Testis (tissue), 3 donors: ENCODE results near the gene ASXL3. TPM values are rescaled to one million over a fixed set of nuclear protein-coding genes. Genes with fewer than 3 reads are reported as not detected.

Source experiments
- DNase-seq: peaks from one replicate; pipeline ENCODE4 v3.0.0-alpha.2; 2019
- H3K27ac ChIP-seq, 2 donors: fragments of 200-600 bp; sonication (generic); one replicate each; pipeline ENCODE4 v1.5.1; 2019
- H3K27me3 ChIP-seq: fragments of 200-600 bp; sonication (generic); one replicate; pipeline ENCODE4 v1.5.1; 2019
- H3K36me3 ChIP-seq: fragments of 200-600 bp; sonication (generic); one replicate; pipeline ENCODE4 v1.5.1; 2017; ENCODE audit warnings: low read depth; ENCODE audit errors: missing control alignments
- H3K4me1 ChIP-seq: fragments of 200-600 bp; sonication (generic); one replicate; pipeline ENCODE4 v1.5.1; 2019
- H3K4me3 ChIP-seq, 2 donors: fragments of 200-600 bp; sonication (generic); one replicate each; pipeline ENCODE4 v1.5.1; 2017 to 2019
- H3K9me3 ChIP-seq: fragments of 200-600 bp; sonication (generic); one replicate; pipeline ENCODE4 v1.5.1; 2017
- CTCF ChIP-seq, 3 experiments: fragments of 450-650 bp in 2 of 3; fragments of 200-600 bp in 1 of 3; sonication (generic) in 1 of 3; IDR thresholded peaks; one replicate each; pipeline ENCODE4 v1.5.1; 2016 to 2019; ENCODE audit warnings: antibody characterized with exemption in 3 of 3, mild to moderate bottlenecking in 2 of 3, moderate library complexity in 1 of 3
- POLR2A ChIP-seq: fragments of 450-650 bp; IDR thresholded peaks from one replicate; pipeline ENCODE4 v1.6.1; 2017; ENCODE audit warnings: antibody characterized with exemption, mild to moderate bottlenecking, moderate library complexity
- WGBS, 2 donors: methylation state at CpG; one replicate each; pipeline ENCODE4 v1.1.5; 2018; 5-methylcytosine and 5-hydroxymethylcytosine counted together
- intact Hi-C: fragments of 100-400 bp; cut with DNase I; formaldehyde crosslinking; loops from one replicate; pipeline ENCODE4 v1.15.1; 2023; ENCODE audit warnings: low total_unique reads
- polyA plus RNA-seq: library from polyadenylated mRNA; stranded (reverse); fragments of 350-450 nt; fragmentation: Illumina TruSeq; extraction: RNeasy Lipid Tissue Mini Kit (QIAGEN cat#74804); gene quantifications from one replicate; pipeline ENCODE4 v1.2.3, GENCODE V29; 2014; ENCODE audit warnings: low read depth, low replicate concordance; ENCODE audit not compliant: insufficient read depth
- total RNA-seq, 2 donors: library from RNA; depleted of rRNA; stranded (reverse); fragments of >200 nt; gene quantifications; one replicate each; pipeline ENCODE4 v1.2.3, GENCODE V29; 2016

Gene ASXL3
- total and polyA plus RNA-seq, 3 donors from 2014 or later: 15.4 to 18.0 (median 15.7) TPM

GRCh38 chr18:33741760-33742159 is 163.7 kb downstream of the ASXL3 start:
- Histone ChIP-seq H3K27me3 (no peaks in the 10 kb centered on the region), H3K4me3 (no peak overlapping the region), H3K27ac (no peak overlapping the region), H3K36me3 (no peaks in the 10 kb centered on the region), H3K4me1 (no peaks in the 10 kb centered on the region), H3K9me3 (no peaks in the 10 kb centered on the region)
- 85 to 87% methylated on average over 2 of the region's 2 CpGs for WGBS, 2 donors
- intact Hi-C loops: no loop called here
- DNase-seq: no peak
- no peak for TF ChIP-seq POLR2A
- TF ChIP-seq CTCF (IDR thresholded peaks at IDR 0.05): no peak

GRCh38 chr18:33744032-33744697 is 166.1 kb downstream of the ASXL3 start:
- WGBS, 2 donors: 91 to 94% methylated on average over 19 to 20 of the region's 20 CpGs

GRCh38 chr18:33745151-33745795 is 167.3 kb downstream of the ASXL3 start:
- Histone ChIP-seq H3K9me3 (no peaks in the 10 kb centered on the region), H3K4me1 (no peaks in the 10 kb centered on the region), H3K27me3 (no peaks in the 10 kb centered on the region), H3K36me3 (no peaks in the 10 kb centered on the region), H3K4me3 (no peak overlapping the region), H3K27ac (no peak overlapping the region)
- no peak for TF ChIP-seq POLR2A
- TF ChIP-seq CTCF (IDR thresholded peaks at IDR 0.05): no peak
- DNase-seq: no peak
- 84 to 94% methylated on average over 8 of the region's 8 CpGs for WGBS, 2 donors
- intact Hi-C loops: no loop called here

More at GRCh38 chr18:33744032-33744697, 166.1 kb downstream of the ASXL3 start:
- H3K4me3 ChIP-seq: no peak overlapping the region
- H3K36me3 ChIP-seq: no peaks in the 10 kb centered on the region
- H3K27me3 ChIP-seq: no peaks in the 10 kb centered on the region
- no peak for TF ChIP-seq POLR2A
- no peak for TF ChIP-seq CTCF (IDR thresholded peaks at IDR 0.05)
- intact Hi-C loops: no loop called here
- H3K4me1 ChIP-seq: no peaks in the 10 kb centered on the region
- no peaks in the 10 kb centered on the region for H3K9me3 ChIP-seq
- DNase-seq: no peak
- no peak overlapping the region for H3K27ac ChIP-seq

- DNase-seq: no peak
- 86 to 89% methylated on average over 15 to 16 of the region's 16 CpGs for WGBS, 2 donors
- intact Hi-C loops: no loop called here
- H3K4me1 ChIP-seq: no peaks in the 10 kb centered on the region
- H3K36me3 ChIP-seq: no peaks in the 10 kb centered on the region
- TF ChIP-seq POLR2A (no peak), CTCF (IDR thresholded peaks at IDR 0.05) (no peak)
- H3K27me3 ChIP-seq: no peaks in the 10 kb centered on the region
- no peak overlapping the region for H3K4me3 ChIP-seq
- no peaks in the 10 kb centered on the region for H3K9me3 ChIP-seq
- H3K27ac ChIP-seq: no peak overlapping the region
Measured at GRCh38 chr18:33745871-33746545, 168.0 kb downstream of the ASXL3 start.
